H9 (cell line): ENCODE data around the gene LYSMD4. TPM values are rescaled to one million over a fixed set of nuclear protein-coding genes. Genes with fewer than 3 reads are reported as not detected.

Source experiments
- DNase-seq: peaks from one replicate; pipeline ENCODE4 v3.0.0-alpha.2; 2017
- H2AFZ ChIP-seq: one replicate; pipeline ENCODE4 v1.6.1; 2013; ENCODE audit warnings: mild to moderate bottlenecking, low read length, control low read depth, moderate library complexity
- H2AK5ac ChIP-seq: 2 replicates; pipeline ENCODE4 v1.6.1; 2013; ENCODE audit warnings: low read length, control low read depth, mixed read lengths; ENCODE audit not compliant: insufficient read length
- H2BK120ac ChIP-seq: one replicate; pipeline ENCODE4 v1.6.1; 2013; ENCODE audit warnings: low read depth, mild to moderate bottlenecking, low read length, control low read depth, inconsistent platforms; ENCODE audit not compliant: poor library complexity, severe bottlenecking
- H2BK12ac ChIP-seq: 2 replicates; pipeline ENCODE4 v1.6.1; 2013; ENCODE audit warnings: low read length, control low read depth, mixed read lengths, low read depth; ENCODE audit not compliant: insufficient read length
- H2BK15ac ChIP-seq: 2 replicates; pipeline ENCODE4 v1.6.1; 2013; ENCODE audit warnings: low read depth, low read length, control low read depth
- H2BK20ac ChIP-seq: one replicate; pipeline ENCODE4 v1.6.1; 2013; ENCODE audit warnings: low read depth, mild to moderate bottlenecking, low read length, control low read depth, inconsistent platforms; ENCODE audit not compliant: poor library complexity, severe bottlenecking
- H2BK5ac ChIP-seq: 2 replicates; pipeline ENCODE4 v1.6.1; 2013; ENCODE audit warnings: low read length, control low read depth, mixed read lengths; ENCODE audit not compliant: insufficient read length
- H3K14ac ChIP-seq: 2 replicates; pipeline ENCODE4 v1.6.1; 2013; ENCODE audit warnings: low read length, control low read depth; ENCODE audit not compliant: insufficient read depth
- H3K18ac ChIP-seq: 2 replicates; pipeline ENCODE4 v1.6.1; 2013; ENCODE audit warnings: low read depth, mild to moderate bottlenecking, mixed read lengths, low read length, control low read depth; ENCODE audit not compliant: insufficient read length
- H3K23ac ChIP-seq: 2 replicates; pipeline ENCODE4 v1.6.1; 2013; ENCODE audit warnings: low read length, control low read depth, mixed read lengths, low read depth; ENCODE audit not compliant: insufficient read length
- H3K23me2 ChIP-seq: 2 replicates; pipeline ENCODE4 v1.6.1; 2013; ENCODE audit warnings: low read depth, mild to moderate bottlenecking, mixed read lengths, low read length, control low read depth; ENCODE audit not compliant: insufficient read length, poor library complexity, severe bottlenecking
- H3K27ac ChIP-seq: 2 replicates; pipeline ENCODE4 v1.5.1; 2013; ENCODE audit warnings: low read length, control low read depth, mixed read lengths, low read depth; ENCODE audit not compliant: insufficient read length
- H3K27me3 ChIP-seq: 2 replicates; pipeline ENCODE4 v1.6.1; 2013; ENCODE audit warnings: low read length, control low read depth, inconsistent platforms; ENCODE audit not compliant: insufficient read depth
- H3K4ac ChIP-seq: 2 replicates; pipeline ENCODE4 v1.6.1; 2013; ENCODE audit warnings: low read depth, mild to moderate bottlenecking, control low read depth, inconsistent platforms, low read length, moderate library complexity
- H3K4me1 ChIP-seq: 2 replicates; pipeline ENCODE4 v1.6.1; 2013; ENCODE audit warnings: low read length, control low read depth, inconsistent platforms; ENCODE audit not compliant: insufficient read depth
- H3K4me2 ChIP-seq: 2 replicates; pipeline ENCODE4 v1.6.1; 2013; ENCODE audit warnings: low read length, control low read depth, mixed read lengths; ENCODE audit not compliant: insufficient read length, insufficient read depth
- H3K56ac ChIP-seq: 2 replicates; pipeline ENCODE4 v1.6.1; 2013; ENCODE audit warnings: low read depth, mild to moderate bottlenecking, mixed read lengths, low read length, control low read depth; ENCODE audit not compliant: insufficient read length
- H3K79me1 ChIP-seq: 2 replicates; pipeline ENCODE4 v1.6.1; 2013; ENCODE audit warnings: low read depth, mild to moderate bottlenecking, moderate library complexity, low read length, control low read depth, inconsistent platforms; ENCODE audit not compliant: insufficient read depth, poor library complexity, severe bottlenecking
- H3K79me2 ChIP-seq: 2 replicates; pipeline ENCODE4 v1.6.1; 2013; ENCODE audit warnings: low read length, control low read depth, inconsistent platforms; ENCODE audit not compliant: insufficient read depth
- H3K9ac ChIP-seq: 2 replicates; pipeline ENCODE4 v1.6.1; 2013; ENCODE audit warnings: low read length, control low read depth, mixed read lengths; ENCODE audit not compliant: insufficient read length; ENCODE audit errors: extremely low read depth
- H3K9me3 ChIP-seq: one replicate; pipeline ENCODE4 v1.6.1; 2013; ENCODE audit warnings: low read depth, low read length, inconsistent platforms; ENCODE audit not compliant: control insufficient read depth
- H3T11ph ChIP-seq: one replicate; pipeline ENCODE4 v1.6.1; 2013; ENCODE audit warnings: mild to moderate bottlenecking, low read length, control low read depth, inconsistent platforms
- H4K20me1 ChIP-seq: one replicate; pipeline ENCODE4 v1.6.1; 2013; ENCODE audit not compliant: control insufficient read depth, insufficient read length, insufficient read depth
- H4K5ac ChIP-seq: 2 replicates; pipeline ENCODE4 v1.6.1; 2013; ENCODE audit warnings: low read depth, mild to moderate bottlenecking, mixed read lengths, low read length, control low read depth; ENCODE audit not compliant: insufficient read length
- H4K8ac ChIP-seq: replicated peaks from 2 replicates; pipeline ENCODE4 v1.6.1; 2013; ENCODE audit warnings: low read length, control low read depth, mixed read lengths, low read depth; ENCODE audit not compliant: insufficient read length
- H4K91ac ChIP-seq: 2 replicates; pipeline ENCODE4 v1.6.1; 2013; ENCODE audit warnings: low read depth, mild to moderate bottlenecking, moderate library complexity, mixed read lengths, low read length, control low read depth; ENCODE audit not compliant: insufficient read length
- H3K27ac Mint-ChIP-seq, 3 experiments: 2 replicates in 2 of 3; 3 replicates in 1 of 3; pipeline ENCODE4 v1.8.0; 2020 to 2021; ENCODE audit warnings: mixed read lengths in 3 of 3, mild to moderate bottlenecking in 1 of 3, moderate library complexity in 1 of 3
- H3K27me3 Mint-ChIP-seq: 2 replicates; pipeline ENCODE4 v1.8.0; 2021; ENCODE audit warnings: low read depth, mild to moderate bottlenecking, moderate library complexity, mixed read lengths
- H3K36me3 Mint-ChIP-seq, 3 experiments: 2 replicates in 2 of 3; 3 replicates in 1 of 3; pipeline ENCODE4 v1.8.0; 2020 to 2021; ENCODE audit warnings: low read depth in 3 of 3, mixed read lengths in 3 of 3; ENCODE audit not compliant: insufficient read depth in 1 of 3
- H3K4me1 Mint-ChIP-seq, 2 experiments: 2 replicates each; pipeline ENCODE4 v1.8.0; 2020; ENCODE audit warnings: mixed read lengths in 2 of 2
- H3K4me3 Mint-ChIP-seq, 2 experiments: 2 replicates in 1 of 2; 3 replicates in 1 of 2; pipeline ENCODE4 v1.8.0; 2020 to 2021; ENCODE audit warnings: mild to moderate bottlenecking in 2 of 2, mixed read lengths in 2 of 2, moderate library complexity in 1 of 2
- H3K9me3 Mint-ChIP-seq, 2 experiments: 2 replicates in 1 of 2; 3 replicates in 1 of 2; pipeline ENCODE4 v1.8.0; 2020; ENCODE audit warnings: mild to moderate bottlenecking in 2 of 2, mixed read lengths in 2 of 2, moderate library complexity in 1 of 2
- CTCF ChIP-seq: fragments of 200-600 bp; sonication (generic); conservative IDR thresholded peaks from 3 replicates; pipeline ENCODE4 v1.8.0; 2021; ENCODE audit warnings: antibody characterized with exemption, mild to moderate bottlenecking
- WGBS: extraction: QIAGEN DNeasy Blood & Tissue Kit; methylation state at CpG from one replicate; pipeline ENCODE4 v1.1.7; 2013; ENCODE audit warnings: missing lambda C conversion rate, low lambda C conversion rate, mixed read lengths; ENCODE audit not compliant: insufficient read length; ENCODE audit errors: extremely low coverage; 5-methylcytosine and 5-hydroxymethylcytosine counted together
- total RNA-seq: library from RNA; stranded (reverse); gene quantifications from 2 replicates; pipeline ENCODE4 v1.2.1, GENCODE V29; 2021

Gene LYSMD4
- total RNA-seq, 1 experiment from 2014 or later, result 10.0 TPM

GRCh38 chr15:99722406-99722805 lies 10.8 kb downstream of the LYSMD4 start:
- no peak overlapping the region for H3K27ac ChIP-seq
- no peak overlapping the region for H3K4ac ChIP-seq
- H4K8ac ChIP-seq, result no peak overlapping the region
- no peak overlapping the region for H3K4me3 Mint-ChIP-seq
- no peak overlapping the region for H4K91ac ChIP-seq
- no peaks in the 10 kb centered on the region for H3K79me1 ChIP-seq
- H3K9me3 Mint-ChIP-seq, result peaks cover 8 to 11% of the 10 kb centered on the region in 2 experiments
- H4K5ac ChIP-seq, result no peak overlapping the region
- H3K36me3 Mint-ChIP-seq, result peaks cover 21 to 28% (median 25%) of the 10 kb centered on the region in 3 experiments
- no peak overlapping the region for H3K18ac ChIP-seq
- H3K23me2 ChIP-seq, result no peaks in the 10 kb centered on the region
- H2AK5ac ChIP-seq, result no peak overlapping the region
- H3K27me3 ChIP-seq, result no peaks in the 10 kb centered on the region
- H2BK15ac ChIP-seq, result no peak overlapping the region
- H2BK20ac ChIP-seq, result no peak overlapping the region
- peaks cover 7% of the 10 kb centered on the region for H3K9me3 ChIP-seq
- no peak overlapping the region for H2BK12ac ChIP-seq
- no peak for DNase-seq
- H3K23ac ChIP-seq, result no peak overlapping the region
- peaks cover 1% of the 10 kb centered on the region for H3K27me3 Mint-ChIP-seq
- no peak overlapping the region for H3K4me2 ChIP-seq
- TF ChIP-seq CTCF, result no peak
- H4K20me1 ChIP-seq, result no peaks in the 10 kb centered on the region
- H3K27ac Mint-ChIP-seq, result no peak overlapping the region
- H3K14ac ChIP-seq, result no peak overlapping the region
- no CpG with 5 or more reads among the region's 3 CpGs for WGBS
- H3K4me1 Mint-ChIP-seq, result peaks cover 5% of the 10 kb centered on the region in 2 experiments
- H2AFZ ChIP-seq, result no peak overlapping the region
- H3K79me2 ChIP-seq, result no peaks in the 10 kb centered on the region
- H3K9ac ChIP-seq, result no peak overlapping the region
- no peak overlapping the region for H2BK5ac ChIP-seq
- no peak overlapping the region for H3T11ph ChIP-seq
- H3K4me1 ChIP-seq, result no peaks in the 10 kb centered on the region
- H2BK120ac ChIP-seq, result no peak overlapping the region
- no peak overlapping the region for H3K56ac ChIP-seq
